IMR-90 (cell line): ENCODE results near the gene PCCA. TPM values are rescaled to one million over a fixed set of nuclear protein-coding genes. Genes with fewer than 3 reads are reported as not detected.

Source experiments
- ATAC-seq: fragments of 200-7000 bp; cut with Tn5 transposase; 2 replicates; pipeline ENCODE4 v1.9.1; 2020; ENCODE audit warnings: low read depth, mild to moderate bottlenecking, moderate library complexity
- BruUV-seq: library from RNA; stranded (reverse); fragments of 400-500 nt; replicated peaks from 2 replicates; lab custom pipeline; 2021; lab: Mats Ljungman, UMichigan
- CTCF ChIA-PET: fragments of 300-600 bp; formaldehyde crosslinking; extraction: SDS; loops from one replicate; lab custom pipeline; 2021; ENCODE audit warnings: antibody characterized with exemption; lab: Yijun Ruan, JAX
- POLR2A ChIA-PET: fragments of 300-600 bp; sonication (Branson Sonifier 250); formaldehyde crosslinking; loops from one replicate; lab custom pipeline; 2022; ENCODE audit warnings: antibody characterized with exemption; ENCODE audit not compliant: unreplicated experiment; lab: Charles Lee
- DNase-seq: peaks from one replicate; pipeline ENCODE4 v3.0.0; 2013
- H2AFZ ChIP-seq: replicated peaks from 2 replicates; pipeline ENCODE3; 2013; ENCODE audit warnings: low read length, mild to moderate bottlenecking; ENCODE audit not compliant: poor library complexity
- H2AK5ac ChIP-seq: 2 replicates; pipeline ENCODE4 v1.6.1; 2013; ENCODE audit warnings: low read depth, low read length, inconsistent platforms
- H2AK9ac ChIP-seq: replicated peaks from 2 replicates; pipeline ENCODE3; 2013; ENCODE audit warnings: mild to moderate bottlenecking, low read depth, low read length, moderate library complexity; ENCODE audit not compliant: poor library complexity
- H2BK120ac ChIP-seq: 2 replicates; pipeline ENCODE4 v1.6.1; 2013; ENCODE audit warnings: low read depth, low read length, inconsistent platforms
- H2BK15ac ChIP-seq: 3 replicates; pipeline ENCODE4 v1.6.1; 2013; ENCODE audit warnings: low read depth, low read length, inconsistent platforms
- H2BK20ac ChIP-seq: 2 replicates; pipeline ENCODE4 v1.6.1; 2013; ENCODE audit warnings: low read depth, mild to moderate bottlenecking, inconsistent platforms, low read length, moderate library complexity
- H2BK5ac ChIP-seq: 2 replicates; pipeline ENCODE4 v1.6.1; 2013; ENCODE audit warnings: mild to moderate bottlenecking, low read depth, low read length, inconsistent platforms; ENCODE audit not compliant: poor library complexity, severe bottlenecking
- H3K14ac ChIP-seq: replicated peaks from 2 replicates; pipeline ENCODE4 v1.6.1; 2013; ENCODE audit warnings: low read depth, low read length, inconsistent platforms
- H3K18ac ChIP-seq: 2 replicates; pipeline ENCODE4 v1.6.1; 2013; ENCODE audit warnings: low read depth, low read length, control low read depth
- H3K23ac ChIP-seq: 2 replicates; pipeline ENCODE4 v1.6.1; 2013; ENCODE audit warnings: low read depth, low read length, inconsistent platforms
- H3K27ac ChIP-seq: 2 replicates; pipeline ENCODE4 v1.5.1; 2013; ENCODE audit warnings: mild to moderate bottlenecking, control low read depth, low read length; ENCODE audit not compliant: insufficient read depth
- H3K27me3 ChIP-seq: 2 replicates; pipeline ENCODE4 v1.6.1; 2013; ENCODE audit warnings: low read length; ENCODE audit not compliant: control insufficient read depth, insufficient read depth
- H3K36me3 ChIP-seq: 2 replicates; pipeline ENCODE4 v1.6.1; 2013; ENCODE audit warnings: low read length, mixed read lengths; ENCODE audit not compliant: control insufficient read depth, insufficient read depth
- H3K4ac ChIP-seq: 2 replicates; pipeline ENCODE4 v1.6.1; 2013; ENCODE audit warnings: low read depth, low read length, inconsistent platforms
- H3K4me1 ChIP-seq: 2 replicates; pipeline ENCODE4 v1.6.1; 2013; ENCODE audit warnings: low read length, mixed read lengths; ENCODE audit not compliant: control insufficient read depth, insufficient read depth
- H3K4me2 ChIP-seq: 2 replicates; pipeline ENCODE4 v1.6.1; 2013; ENCODE audit warnings: low read depth, mild to moderate bottlenecking, control low read depth, low read length, moderate library complexity
- H3K4me3 ChIP-seq: 2 replicates; pipeline ENCODE4 v1.5.1; 2013; ENCODE audit warnings: low read depth, mild to moderate bottlenecking, control low read depth, low read length, moderate library complexity; ENCODE audit not compliant: insufficient read depth
- H3K56ac ChIP-seq: 2 replicates; pipeline ENCODE4 v1.6.1; 2013; ENCODE audit warnings: low read length, inconsistent platforms; ENCODE audit not compliant: insufficient read depth; ENCODE audit errors: extremely low read depth
- H3K79me1 ChIP-seq, 2 experiments: 2 replicates each; pipeline ENCODE4 v1.6.1; 2013; ENCODE audit warnings: low read length in 2 of 2, inconsistent platforms in 1 of 2, low read depth in 1 of 2
- H3K9ac ChIP-seq: 2 replicates; pipeline ENCODE4 v1.6.1; 2013; ENCODE audit warnings: low read depth, low read length, control low read depth
- H3K9me1 ChIP-seq: 2 replicates; pipeline ENCODE4 v1.6.1; 2013; ENCODE audit warnings: low read length, inconsistent platforms; ENCODE audit not compliant: insufficient read depth
- H3K9me3 ChIP-seq: 2 replicates; pipeline ENCODE4 v1.6.1; 2013; ENCODE audit warnings: low read length; ENCODE audit not compliant: control insufficient read depth, insufficient read depth
- H4K20me1 ChIP-seq: 2 replicates; pipeline ENCODE4 v1.6.1; 2013; ENCODE audit warnings: low read length, inconsistent platforms; ENCODE audit not compliant: insufficient read depth
- H4K5ac ChIP-seq: 2 replicates; pipeline ENCODE4 v1.6.1; 2013; ENCODE audit warnings: mild to moderate bottlenecking, low read depth, low read length, control low read depth
- H4K8ac ChIP-seq, 2 experiments: 2 replicates each; pipeline ENCODE4 v1.6.1; 2013; ENCODE audit warnings: low read depth in 2 of 2, low read length in 2 of 2, control low read depth in 1 of 2, inconsistent platforms in 1 of 2
- H4K91ac ChIP-seq: 2 replicates; pipeline ENCODE4 v1.6.1; 2013; ENCODE audit warnings: low read depth, low read length, inconsistent platforms; ENCODE audit not compliant: insufficient read depth
- BHLHE40 ChIP-seq: fragments of 150-350 bp; IDR thresholded peaks from 2 replicates; pipeline ENCODE4 v1.6.1; 2016; ENCODE audit warnings: mild to moderate bottlenecking, low read depth, low read length
- CEBPB ChIP-seq: IDR thresholded peaks from 2 replicates; pipeline ENCODE4 v1.6.1; 2012; ENCODE audit warnings: low read depth, low read length, improper control_type of control experiment
- CHD1 ChIP-seq: IDR thresholded peaks from 2 replicates; pipeline ENCODE4 v1.6.1; 2012; ENCODE audit warnings: low read depth, low read length, improper control_type of control experiment
- FOS ChIP-seq: fragments of 150-350 bp; IDR thresholded peaks from 2 replicates; pipeline ENCODE4 v1.6.1; 2016; ENCODE audit warnings: low read depth, low read length
- MAFK ChIP-seq: IDR thresholded peaks from 2 replicates; pipeline ENCODE4 v1.6.1; 2012; ENCODE audit warnings: low read depth, low read length, improper control_type of control experiment
- MAZ ChIP-seq: IDR thresholded peaks from 2 replicates; pipeline ENCODE4 v1.6.1; 2012; ENCODE audit warnings: low read depth, mild to moderate bottlenecking, low read length, improper control_type of control experiment, moderate library complexity, borderline replicate concordance
- MXI1 ChIP-seq: IDR thresholded peaks from 2 replicates; pipeline ENCODE4 v1.6.1; 2012; ENCODE audit warnings: low read depth, mild to moderate bottlenecking, low read length, moderate library complexity, borderline replicate concordance
- NFE2L2 ChIP-seq: fragments of 150-350 bp; IDR thresholded peaks from 2 replicates; pipeline ENCODE4 v1.6.1; 2016; ENCODE audit warnings: low read depth, mild to moderate bottlenecking, low read length
- POLR2A ChIP-seq: IDR thresholded peaks from 2 replicates; pipeline ENCODE4 v1.6.1; 2012; ENCODE audit warnings: mild to moderate bottlenecking, low read depth, low read length
- RAD21 ChIP-seq: IDR thresholded peaks from 2 replicates; pipeline ENCODE4 v1.6.1; 2012; ENCODE audit warnings: low read length, improper control_type of control experiment
- RFX5 ChIP-seq: IDR thresholded peaks from 2 replicates; pipeline ENCODE4 v1.8.0; 2012; ENCODE audit warnings: low read depth, mild to moderate bottlenecking, low read length, moderate library complexity
- SMC3 ChIP-seq: fragments of 150-350 bp; IDR thresholded peaks from 2 replicates; pipeline ENCODE4 v1.6.1; 2016; ENCODE audit warnings: low read depth, mild to moderate bottlenecking, antibody characterized with exemption, low read length, moderate library complexity
- WGBS, 2 experiments: methylation state at CpG; one replicate each; pipeline versions ENCODE4 v1.1.5 to v1.1.7; 2013; ENCODE audit warnings: missing lambda C conversion rate in 2 of 2; ENCODE audit not compliant: insufficient read length in 1 of 2; ENCODE audit errors: extremely low coverage in 2 of 2; 5-methylcytosine and 5-hydroxymethylcytosine counted together
- dilution Hi-C: fragments of 300-500 bp; cut with HindIII; formaldehyde crosslinking; loops from one replicate; pipeline ENCODE4 v1.14.3; 2018; ENCODE audit warnings: low sequenced_read_pairs; ENCODE audit not compliant: unreplicated experiment
- in situ Hi-C: fragments of 300-500 bp; cut with MboI; formaldehyde crosslinking; loops from 3 replicates; pipeline ENCODE4 v1.14.3; 2019; ENCODE audit warnings: low sequenced_read_pairs, inconsistent platforms, mixed read lengths
- intact Hi-C: fragments of 100-400 bp; cut with micrococcal nuclease; formaldehyde crosslinking; loops from 2 replicates; pipeline ENCODE4 v1.10.0; 2022
- polyA plus RNA-seq, 3 experiments: library from polyadenylated mRNA; depleted of rRNA; stranded (reverse); fragments of >200 nt; gene quantifications; 2 replicates each; pipeline ENCODE4 v1.2.3, GENCODE V29; 2012; ENCODE audit warnings: low replicate concordance in 1 of 3
- total RNA-seq: library from RNA; depleted of rRNA; stranded (reverse); fragments of >200 nt; gene quantifications from 2 replicates; pipeline ENCODE4 v1.2.3, GENCODE V29; 2012
- TF ChIP-seq, protein P1 (sequence below): fragments of 150-350 bp; IDR thresholded peaks from 2 replicates; pipeline ENCODE4 v1.6.1; 2017; ENCODE audit warnings: mild to moderate bottlenecking, antibody characterized with exemption, low read length, low read depth
- TF ChIP-seq, protein P2 (sequence below): fragments of 150-350 bp; IDR thresholded peaks from 2 replicates; pipeline ENCODE4 v1.6.1; 2016; ENCODE audit warnings: low read depth, mild to moderate bottlenecking, low read length, moderate library complexity, borderline replicate concordance
- TF ChIP-seq, protein P3 (sequence below): conservative IDR thresholded peaks from 2 replicates; pipeline ENCODE4 v1.5.1; 2012; ENCODE audit warnings: mild to moderate bottlenecking, low read depth, low read length, improper control_type of control experiment

The PCCA gene
- total and polyA plus RNA-seq, 2 of the 4 experiments (the other 2 are of a cell fraction): 7.6 to 24.0 TPM

DNA sequence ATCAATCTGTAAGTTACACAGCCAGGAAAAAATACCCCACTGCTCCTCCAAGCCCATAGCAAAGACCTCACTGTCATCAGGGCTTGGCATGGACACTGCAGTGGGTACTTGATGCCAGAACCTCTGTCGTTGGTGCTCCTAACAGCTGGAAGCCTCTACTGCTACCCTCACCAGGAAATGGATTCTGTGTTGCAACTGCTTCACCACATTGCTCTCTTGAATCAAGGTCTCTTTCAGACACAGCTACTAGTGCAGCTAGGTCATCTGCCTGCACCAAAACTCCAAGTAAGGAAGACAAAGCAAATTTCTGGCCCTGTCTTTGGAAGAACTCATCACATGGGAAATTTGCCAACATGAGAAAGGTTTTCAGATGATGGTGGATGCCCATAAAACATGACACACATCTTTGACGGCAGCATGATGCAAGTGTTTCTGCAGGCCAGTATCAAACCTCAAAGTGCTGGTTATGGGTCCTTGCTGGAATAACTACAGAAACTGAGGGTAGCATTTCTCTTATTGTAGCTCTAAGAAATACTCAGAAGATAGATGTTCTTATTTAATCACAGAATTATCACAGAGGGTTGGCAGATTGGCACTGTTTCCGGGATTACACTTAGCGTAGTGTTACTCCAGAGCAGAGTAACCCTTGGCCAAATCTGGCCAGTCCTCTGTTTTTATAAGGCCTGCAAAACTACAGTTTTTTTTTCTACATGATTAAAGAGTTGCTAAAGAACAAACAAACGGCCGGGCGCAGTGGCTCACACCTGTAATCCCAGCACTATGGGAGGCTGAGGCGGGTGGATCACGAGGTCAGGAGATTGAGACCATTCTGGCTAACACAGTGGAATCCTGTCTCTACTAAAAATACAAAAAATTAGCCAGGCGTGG lies 12.9 kb upstream of the PCCA start:
- Histone ChIP-seq H3K27ac (no peak overlapping the region), H4K91ac (no peak overlapping the region), H3K4me1 (peaks cover 2% of the 10 kb centered on the region; the same call in 1 of the 2 replicates), H3K4me2 (no peak overlapping the region), H4K20me1 (no peaks in the 10 kb centered on the region), H3K14ac (no peak overlapping the region), H2BK120ac (no peak overlapping the region), H3K27me3 (no peaks in the 10 kb centered on the region), H3K79me1 (no peaks in the 10 kb centered on the region), H3K4me3 (no peak overlapping the region), H2AK5ac (no peak overlapping the region), H3K23ac (no peak overlapping the region), H4K8ac (no peak overlapping the region), H4K5ac (no peak overlapping the region), H2BK20ac (no peak overlapping the region), H2AK9ac (no peak overlapping the region), H3K4ac (no peak overlapping the region), H3K9me1 (no peaks in the 10 kb centered on the region; the same call in 1 of the 2 replicates), H3K18ac (no peak overlapping the region), H3K36me3 (no peaks in the 10 kb centered on the region), H3K56ac (no peak overlapping the region), H2AFZ (no peak overlapping the region), H2BK5ac (no peak overlapping the region), H3K9ac (no peak overlapping the region), H2BK15ac (no peak overlapping the region), H3K9me3 (no peaks in the 10 kb centered on the region)
- intact Hi-C loops (no loop called here), in situ Hi-C loops (no loop called here), dilution Hi-C loops (no loop called here)
- no peak for ATAC-seq
- ChIA-PET CTCF (interaction anchor here (0.6 kb wide), 2 partner anchors 741 to 1235 kb away, joined by 3 to 4 read pairs; no protein-coding TSS in a partner anchor), POLR2A (no interaction called here)
- DNase-seq: no peak
- 90% methylated on average over 2 of the region's 10 CpGs; no CpG with 5 or more reads in 1 of the 2 experiments for WGBS, 2 experiments
- no TSS peak for BruUV-seq
- no peak for TF ChIP-seq SMC3
- TF ChIP-seq MXI1: no peak
- no peak for TF ChIP-seq RAD21
- TF ChIP-seq, protein P1, sequence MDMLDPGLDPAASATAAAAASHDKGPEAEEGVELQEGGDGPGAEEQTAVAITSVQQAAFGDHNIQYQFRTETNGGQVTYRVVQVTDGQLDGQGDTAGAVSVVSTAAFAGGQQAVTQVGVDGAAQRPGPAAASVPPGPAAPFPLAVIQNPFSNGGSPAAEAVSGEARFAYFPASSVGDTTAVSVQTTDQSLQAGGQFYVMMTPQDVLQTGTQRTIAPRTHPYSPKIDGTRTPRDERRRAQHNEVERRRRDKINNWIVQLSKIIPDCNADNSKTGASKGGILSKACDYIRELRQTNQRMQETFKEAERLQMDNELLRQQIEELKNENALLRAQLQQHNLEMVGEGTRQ: no peak
- TF ChIP-seq, protein P2, sequence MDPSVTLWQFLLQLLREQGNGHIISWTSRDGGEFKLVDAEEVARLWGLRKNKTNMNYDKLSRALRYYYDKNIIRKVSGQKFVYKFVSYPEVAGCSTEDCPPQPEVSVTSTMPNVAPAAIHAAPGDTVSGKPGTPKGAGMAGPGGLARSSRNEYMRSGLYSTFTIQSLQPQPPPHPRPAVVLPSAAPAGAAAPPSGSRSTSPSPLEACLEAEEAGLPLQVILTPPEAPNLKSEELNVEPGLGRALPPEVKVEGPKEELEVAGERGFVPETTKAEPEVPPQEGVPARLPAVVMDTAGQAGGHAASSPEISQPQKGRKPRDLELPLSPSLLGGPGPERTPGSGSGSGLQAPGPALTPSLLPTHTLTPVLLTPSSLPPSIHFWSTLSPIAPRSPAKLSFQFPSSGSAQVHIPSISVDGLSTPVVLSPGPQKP: no peak
- TF ChIP-seq CEBPB: no peak
- TF ChIP-seq FOS: no peak
- TF ChIP-seq RFX5: no peak
- TF ChIP-seq BHLHE40: no peak
- TF ChIP-seq, protein P3, sequence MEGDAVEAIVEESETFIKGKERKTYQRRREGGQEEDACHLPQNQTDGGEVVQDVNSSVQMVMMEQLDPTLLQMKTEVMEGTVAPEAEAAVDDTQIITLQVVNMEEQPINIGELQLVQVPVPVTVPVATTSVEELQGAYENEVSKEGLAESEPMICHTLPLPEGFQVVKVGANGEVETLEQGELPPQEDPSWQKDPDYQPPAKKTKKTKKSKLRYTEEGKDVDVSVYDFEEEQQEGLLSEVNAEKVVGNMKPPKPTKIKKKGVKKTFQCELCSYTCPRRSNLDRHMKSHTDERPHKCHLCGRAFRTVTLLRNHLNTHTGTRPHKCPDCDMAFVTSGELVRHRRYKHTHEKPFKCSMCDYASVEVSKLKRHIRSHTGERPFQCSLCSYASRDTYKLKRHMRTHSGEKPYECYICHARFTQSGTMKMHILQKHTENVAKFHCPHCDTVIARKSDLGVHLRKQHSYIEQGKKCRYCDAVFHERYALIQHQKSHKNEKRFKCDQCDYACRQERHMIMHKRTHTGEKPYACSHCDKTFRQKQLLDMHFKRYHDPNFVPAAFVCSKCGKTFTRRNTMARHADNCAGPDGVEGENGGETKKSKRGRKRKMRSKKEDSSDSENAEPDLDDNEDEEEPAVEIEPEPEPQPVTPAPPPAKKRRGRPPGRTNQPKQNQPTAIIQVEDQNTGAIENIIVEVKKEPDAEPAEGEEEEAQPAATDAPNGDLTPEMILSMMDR: no peak
- no peak for TF ChIP-seq POLR2A
- no peak for TF ChIP-seq NFE2L2
- no peak for TF ChIP-seq MAFK
- TF ChIP-seq MAZ: no peak
- no peak for TF ChIP-seq CHD1
